Vagina (tissue), 2 donors: ENCODE measurements around the gene SLC1A3. TPM values are rescaled to one million over a fixed set of nuclear protein-coding genes. Genes with fewer than 3 reads are reported as not detected.
A peak's percentile ranks its signal among the peaks of the same experiment; 100 is the strongest.

Source experiments
- DNase-seq, 2 donors: peaks; one replicate each; pipeline ENCODE4 v3.0.0-alpha.2; 2017; ENCODE audit errors: extremely low spot score in 2 of 2
- H3K27ac ChIP-seq: fragments of 200-600 bp; sonication (generic); one replicate; pipeline ENCODE4 v1.5.1; 2019
- H3K27me3 ChIP-seq: fragments of 200-600 bp; sonication (generic); one replicate; pipeline ENCODE4 v1.5.1; 2019
- H3K36me3 ChIP-seq, 2 donors: fragments of 200-600 bp; sonication (generic); one replicate each; pipeline ENCODE4 v1.5.1; 2017 to 2019
- H3K4me1 ChIP-seq: fragments of 200-600 bp; sonication (generic); one replicate; pipeline ENCODE4 v1.5.1; 2019
- H3K4me3 ChIP-seq, 2 donors: fragments of 200-600 bp; sonication (generic); 1 replicate in 1 of 2; 2 replicates in 1 of 2; pipeline ENCODE4 v1.5.1; 2016 to 2019
- H3K9me3 ChIP-seq: fragments of 200-600 bp; sonication (generic); one replicate; pipeline ENCODE4 v1.5.1; 2019
- CTCF ChIP-seq, 3 experiments: fragments of 450-650 bp in 2 of 3; fragments of 200-600 bp in 1 of 3; sonication (generic) in 1 of 3; IDR thresholded peaks; one replicate each; pipeline ENCODE4 v1.5.1; 2017 to 2019; ENCODE audit warnings: antibody characterized with exemption in 3 of 3, mild to moderate bottlenecking in 2 of 3, moderate library complexity in 2 of 3
- POLR2A ChIP-seq, 2 donors: fragments of 450-650 bp; IDR thresholded peaks; one replicate each; pipeline ENCODE4 v1.6.1; 2017; ENCODE audit warnings: antibody characterized with exemption in 2 of 2, mild to moderate bottlenecking in 2 of 2, moderate library complexity in 2 of 2
- POLR2AphosphoS5 ChIP-seq, 2 donors: sonication (generic); formaldehyde crosslinking; IDR thresholded peaks; one replicate each; pipeline ENCODE4 v1.9.0; 2017; ENCODE audit warnings: antibody characterized with exemption in 2 of 2, mild to moderate bottlenecking in 2 of 2, low read depth in 1 of 2; ENCODE audit not compliant: insufficient read depth in 1 of 2
- intact Hi-C: fragments of 100-400 bp; cut with DNase I; formaldehyde crosslinking; loops from one replicate; pipeline ENCODE4 v1.15.1; 2023
- small RNA-seq: library from RNA; depleted of rRNA; stranded (forward); fragments of <200 nt; gene quantifications from one replicate; pipeline ENCODE3, GENCODE V24; 2016
- total RNA-seq: library from RNA; depleted of rRNA; stranded (reverse); fragments of >200 nt; gene quantifications from one replicate; pipeline ENCODE4 v1.2.3, GENCODE V29; 2016

SLC1A3 gene
- total RNA-seq, 1 donor from 2014 or later, result 18.9 TPM

- Histone ChIP-seq H3K4me1 (no peaks in the 10 kb centered on the region), H3K27me3 (no peaks in the 10 kb centered on the region), H3K9me3 (no peaks in the 10 kb centered on the region), H3K4me3 (no peak overlapping the region), H3K36me3 (no peaks in the 10 kb centered on the region), H3K27ac (no peak overlapping the region)
- no peak for DNase-seq
- TF ChIP-seq POLR2AphosphoS5 (IDR thresholded peaks at IDR 0.05; ENCODE audit: insufficient read depth in 1 of 2, low read depth in 1 of 2) (peak in 1 of 2 donors; percentile 33), POLR2A (IDR thresholded peaks at IDR 0.05) (no peak), CTCF (IDR thresholded peaks at IDR 0.05) (no peak)
- intact Hi-C loops, result no loop called here
Observed at GRCh38 chr5:36733183-36733582, 126.8 kb downstream of the SLC1A3 start.

GRCh38 chr5:36734422-36734821 is 128.0 kb downstream of the SLC1A3 start:
- H3K4me3 ChIP-seq, result no peak overlapping the region
- H3K9me3 ChIP-seq, result no peaks in the 10 kb centered on the region
- no peak for DNase-seq
- intact Hi-C loops, result no loop called here
- H3K27me3 ChIP-seq, result no peaks in the 10 kb centered on the region
- no peak for TF ChIP-seq CTCF (IDR thresholded peaks at IDR 0.05)
- no peak for TF ChIP-seq POLR2AphosphoS5 (IDR thresholded peaks at IDR 0.05; ENCODE audit: insufficient read depth in 1 of 2, low read depth in 1 of 2)
- no peak for TF ChIP-seq POLR2A (IDR thresholded peaks at IDR 0.05)
- no peaks in the 10 kb centered on the region for H3K4me1 ChIP-seq
- no peaks in the 10 kb centered on the region for H3K36me3 ChIP-seq
- no peak overlapping the region for H3K27ac ChIP-seq

GRCh38 chr5:36735891-36736290 is 129.5 kb downstream of the SLC1A3 start:
- Histone ChIP-seq H3K9me3 (no peaks in the 10 kb centered on the region), H3K4me3 (no peak overlapping the region), H3K4me1 (no peaks in the 10 kb centered on the region), H3K27ac (no peak overlapping the region), H3K27me3 (no peaks in the 10 kb centered on the region), H3K36me3 (no peaks in the 10 kb centered on the region)
- TF ChIP-seq POLR2A (IDR thresholded peaks at IDR 0.05) (no peak), CTCF (IDR thresholded peaks at IDR 0.05) (no peak), POLR2AphosphoS5 (IDR thresholded peaks at IDR 0.05; ENCODE audit: insufficient read depth in 1 of 2, low read depth in 1 of 2) (no peak)
- DNase-seq, result no peak
- intact Hi-C loops, result no loop called here

Small RNA genes within 50 kb of the gene (small RNA-seq; reads per million reads assigned to genes)
- gene AC010631.1, result not detected
